Measurements from ENCODE around the gene XRRA1.
A peak's percentile ranks its signal among the peaks of the same experiment; 100 is the strongest.
"Not testable (repeated sequence)": the region's sequence is repeated elsewhere in the genome, so short reads cannot be mapped to it uniquely, and the experiment has no call there.

The XRRA1 gene, protein sequence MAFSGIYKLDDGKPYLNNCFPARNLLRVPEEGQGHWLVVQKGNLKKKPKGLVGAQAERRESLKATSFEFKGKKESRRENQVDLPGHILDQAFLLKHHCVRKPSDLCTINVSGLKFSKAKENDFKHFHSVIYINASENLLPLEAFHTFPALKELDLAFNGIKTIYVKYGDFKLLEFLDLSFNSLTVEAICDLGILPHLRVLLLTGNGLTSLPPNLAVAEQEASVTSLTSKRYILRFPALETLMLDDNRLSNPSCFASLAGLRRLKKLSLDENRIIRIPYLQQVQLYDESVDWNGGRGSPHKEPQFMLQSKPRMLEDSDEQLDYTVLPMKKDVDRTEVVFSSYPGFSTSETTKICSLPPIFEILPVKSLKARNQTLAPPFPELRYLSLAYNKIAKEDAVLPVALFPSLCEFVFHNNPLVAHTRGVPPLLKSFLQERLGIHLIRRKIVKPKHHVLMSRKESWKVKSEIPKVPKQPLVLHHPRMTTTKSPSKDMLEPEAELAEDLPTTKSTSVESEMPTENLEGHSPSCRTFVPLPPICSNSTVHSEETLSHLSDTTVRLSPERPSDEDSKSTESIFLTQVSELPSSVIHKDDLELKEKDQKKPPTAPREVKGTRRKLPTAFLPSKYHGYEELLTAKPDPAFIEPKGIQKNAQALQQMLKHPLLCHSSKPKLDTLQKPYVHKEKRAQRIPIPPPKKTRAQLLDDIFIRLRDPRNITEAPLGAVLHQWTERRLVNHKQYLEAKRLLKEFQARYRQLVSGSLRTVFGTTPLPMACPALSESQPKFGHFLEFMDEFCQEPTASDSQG

DNA sequence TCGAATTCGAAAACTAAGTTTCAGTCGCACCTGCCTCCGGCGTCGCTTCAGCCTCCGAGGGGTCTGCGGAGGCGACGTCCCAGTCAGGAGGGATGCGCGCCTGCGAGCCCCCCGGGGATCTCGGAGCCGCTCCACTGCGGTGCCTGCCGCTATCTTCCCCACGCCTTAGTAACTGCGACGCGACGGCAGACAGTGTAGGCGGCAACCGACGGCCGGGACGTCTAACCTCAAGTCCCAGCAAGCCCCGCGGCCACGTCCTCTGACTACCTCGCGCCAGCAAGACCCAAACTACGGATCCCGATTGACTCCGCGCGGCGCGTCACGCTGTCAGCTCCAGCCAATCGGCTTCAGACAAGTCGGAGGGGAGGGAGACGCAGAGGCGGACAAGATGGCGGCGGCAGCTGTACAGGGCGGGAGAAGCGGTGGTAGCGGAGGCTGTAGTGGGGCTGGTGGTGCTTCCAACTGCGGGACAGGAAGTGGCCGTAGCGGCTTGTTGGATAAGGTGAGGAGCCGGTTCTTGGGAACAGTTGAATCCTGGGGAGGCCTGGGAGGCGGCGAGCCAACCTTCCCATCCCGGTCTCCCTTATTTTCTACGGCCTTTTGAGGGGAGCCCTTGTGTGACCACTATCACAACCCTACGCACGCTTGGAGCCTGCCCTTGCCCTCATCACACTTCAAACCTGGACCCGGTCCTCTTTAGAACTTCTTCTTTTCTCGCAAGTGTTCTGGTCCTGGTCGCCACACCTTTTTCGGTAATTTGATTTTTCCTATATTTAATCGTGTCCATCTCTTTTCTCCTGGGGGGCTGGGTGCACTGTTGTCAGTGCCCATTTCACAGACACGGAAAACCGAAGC is at the start of gene XRRA1, which contains the start of gene SPCS2:
XRRA1 (minus strand) TSS at position 194 of the 855 bp plus-strand sequence. CDS start 8,213 bp downstream, outside the sequence.
SPCS2 (plus strand) TSS at position 369 of the 855 bp plus-strand sequence; CDS start at position 389, 20 bp downstream.
- H3K4me1 Mint-ChIP-seq = peaks cover 39% of the 10 kb centered on the region
- H3K9me3 Mint-ChIP-seq = no peaks in the 10 kb centered on the region
- H3K36me3 Mint-ChIP-seq = peaks cover 30% of the 10 kb centered on the region
- CTCF ChIA-PET = interaction anchor here (1.4 kb wide), 1 partner anchor 20 kb away, joined by 8 read pairs; no protein-coding TSS in a partner anchor
- peak within 1 kb of the TSS; percentile 89 for H3K27ac Mint-ChIP-seq
- DNase-seq = peak; percentile 99
- peak within 1 kb of the TSS; percentile 91 for H3K4me3 Mint-ChIP-seq
- no peaks in the 10 kb centered on the region for H3K27me3 Mint-ChIP-seq

DNA sequence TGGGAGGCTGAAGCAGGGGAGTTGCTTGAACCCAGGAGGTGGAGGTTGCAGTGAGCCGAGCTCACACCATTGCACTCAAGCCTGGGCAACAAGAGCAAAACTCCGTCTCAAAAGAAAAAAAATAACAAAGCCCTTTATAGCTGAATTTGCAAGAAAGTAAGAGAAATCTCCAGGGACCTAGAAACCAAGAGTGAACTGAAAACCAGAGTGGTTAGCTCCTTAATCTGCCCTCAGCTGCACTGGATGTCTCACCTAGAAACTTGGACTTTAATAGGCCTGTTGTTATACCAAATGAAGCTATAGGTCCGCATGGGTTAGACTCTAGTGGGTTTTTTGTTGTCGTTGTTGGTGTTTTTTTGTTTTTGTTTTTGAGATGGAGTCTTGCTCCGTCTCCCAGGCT is 44.0 kb upstream of the XRRA1 start:
- Mint-ChIP-seq H3K27me3 (peaks cover 3% of the 10 kb centered on the region), H3K4me3 (no peak overlapping the region), H3K4me1 (peaks cover 28% of the 10 kb centered on the region), H3K27ac (no peak overlapping the region), H3K36me3 (peaks cover 7% of the 10 kb centered on the region), H3K9me3 (no peaks in the 10 kb centered on the region)
- no peak for DNase-seq
- CTCF ChIA-PET = interaction anchor here (0.9 kb wide), 1 partner anchor 63 kb away, joined by 5 read pairs; no protein-coding TSS in a partner anchor

DNA sequence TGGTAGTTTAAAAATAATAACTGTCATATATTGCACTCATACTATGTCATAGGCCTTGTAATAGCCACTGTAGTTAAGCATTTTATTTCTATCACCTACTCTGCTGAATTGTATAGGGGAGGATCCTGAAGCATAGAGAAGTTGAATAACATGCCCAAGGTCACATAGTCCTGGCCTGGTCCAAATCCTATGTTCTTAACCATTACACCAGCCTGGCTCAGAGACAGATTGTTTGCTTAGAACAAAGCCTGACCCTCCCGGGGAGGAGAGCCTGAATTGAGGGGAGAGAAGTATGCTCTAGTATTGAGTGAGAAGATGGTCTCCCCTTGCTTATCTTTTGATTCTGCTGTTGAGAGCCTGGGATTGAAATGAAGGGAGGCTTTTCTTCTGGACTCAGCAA is 42.0 kb upstream of the XRRA1 start:
- peaks cover 6% of the 10 kb centered on the region for H3K36me3 Mint-ChIP-seq
- peaks cover 3% of the 10 kb centered on the region for H3K27me3 Mint-ChIP-seq
- H3K9me3 Mint-ChIP-seq = no peaks in the 10 kb centered on the region
- no peak overlapping the region for H3K4me3 Mint-ChIP-seq
- DNase-seq = no peak
- peaks cover 28% of the 10 kb centered on the region for H3K4me1 Mint-ChIP-seq
- H3K27ac Mint-ChIP-seq = no peak overlapping the region
- CTCF ChIA-PET = no interaction called here

DNA sequence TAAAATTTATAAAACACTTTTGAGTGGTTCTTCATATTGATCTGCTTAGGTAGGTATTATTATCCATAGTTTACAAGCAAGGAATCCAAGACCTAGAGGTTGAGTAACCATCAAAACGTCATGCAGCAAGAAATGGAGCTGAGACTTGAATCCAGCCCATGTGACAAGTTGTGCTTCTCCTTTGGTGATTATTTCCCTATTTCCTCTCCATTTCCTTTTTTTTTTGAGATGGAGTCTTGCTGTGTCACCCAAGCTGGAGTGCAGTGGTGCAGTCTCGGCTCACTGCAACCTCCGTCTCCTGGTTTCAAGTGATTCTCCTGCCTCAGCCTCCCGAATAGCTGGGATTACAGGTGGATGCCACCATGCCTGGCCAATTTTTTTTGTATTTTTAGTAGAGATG is 41.3 kb upstream of the XRRA1 start:
- H3K9me3 Mint-ChIP-seq, DNase-seq, H3K36me3 Mint-ChIP-seq, H3K27me3 Mint-ChIP-seq, H3K27ac Mint-ChIP-seq: not testable (repeated sequence)
- CTCF ChIA-PET = interaction anchor here (1.7 kb wide), 1 partner anchor 32 kb away, joined by 7 read pairs; no protein-coding TSS in a partner anchor
- peaks cover 28% of the 10 kb centered on the region for H3K4me1 Mint-ChIP-seq
- H3K4me3 Mint-ChIP-seq = peak overlapping the region; percentile 17

DNA sequence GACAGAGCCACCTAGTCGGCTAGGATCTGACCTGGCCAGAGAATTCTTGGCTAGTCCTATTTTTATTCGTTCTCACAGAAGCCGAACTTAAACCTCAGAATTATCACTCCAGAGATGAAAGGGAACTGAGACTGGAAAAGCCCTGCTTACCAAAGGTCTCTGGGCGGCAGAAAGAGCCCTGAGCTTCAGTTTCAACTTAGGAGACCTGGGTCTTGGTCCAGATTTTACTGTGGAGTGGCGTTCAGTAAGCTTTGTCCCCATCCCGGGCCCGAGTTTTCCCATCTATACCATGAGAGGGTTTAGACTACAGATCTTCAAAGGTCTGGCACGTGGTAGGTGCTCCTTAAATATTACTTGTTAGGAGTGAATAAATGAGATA is 40.4 kb upstream of the XRRA1 start:
- Mint-ChIP-seq H3K27ac (peak overlapping the region; percentile 79), H3K36me3 (peaks cover 4% of the 10 kb centered on the region), H3K9me3 (no peaks in the 10 kb centered on the region), H3K27me3 (peaks cover 3% of the 10 kb centered on the region), H3K4me3 (peak overlapping the region; percentile 87), H3K4me1 (peaks cover 28% of the 10 kb centered on the region)
- CTCF ChIA-PET = interaction anchor here (0.7 to 1.7 kb wide), 6 partner anchors 11 to 260 kb away, joined by 3 to 7 read pairs (median 3); no protein-coding TSS in a partner anchor
- peak; percentile 27 for DNase-seq

DNA sequence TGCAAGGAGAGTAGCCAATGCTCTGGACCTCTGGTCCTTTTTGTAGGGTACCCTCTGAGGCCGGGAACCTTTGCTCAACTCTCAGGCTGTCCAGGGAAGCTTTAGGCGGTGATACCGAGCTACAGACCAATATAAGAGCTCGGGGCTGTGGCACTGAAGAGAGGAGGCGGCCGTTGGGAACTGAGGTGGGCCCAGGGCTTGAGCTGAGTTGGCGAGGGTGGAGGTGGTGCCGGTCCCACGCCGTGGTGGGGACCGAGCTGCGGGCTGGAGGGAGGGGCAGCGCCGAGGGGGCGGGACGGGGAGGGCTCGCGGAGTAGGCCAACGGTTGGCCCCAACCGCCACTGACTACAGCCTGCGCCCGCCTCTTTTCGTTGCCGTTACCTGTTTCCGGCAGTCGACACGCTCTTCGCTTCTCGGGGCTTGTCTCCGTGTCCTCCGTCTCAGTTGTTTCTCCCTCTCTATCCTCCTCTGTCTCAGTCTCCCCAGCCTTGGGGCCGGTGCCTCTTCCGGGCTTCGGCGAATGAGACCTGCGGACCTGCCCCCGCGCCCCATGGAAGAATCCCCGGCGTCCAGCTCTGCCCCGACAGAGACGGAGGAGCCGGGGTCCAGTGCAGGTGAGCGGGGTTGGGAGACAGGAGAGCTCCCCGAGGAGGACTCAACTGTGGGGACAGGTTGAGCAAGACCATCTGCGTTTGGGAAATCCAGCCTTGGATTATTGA is 39.8 kb upstream of the XRRA1 start, which contains the start of gene NEU3:
NEU3 (plus strand) TSS at position 393 of the 719 bp plus-strand sequence; CDS start at position 521, 128 bp downstream.
- H3K36me3 Mint-ChIP-seq = peaks cover 4% of the 10 kb centered on the region
- peak; percentile 92 for DNase-seq
- peaks cover 3% of the 10 kb centered on the region for H3K27me3 Mint-ChIP-seq
- peaks cover 28% of the 10 kb centered on the region for H3K4me1 Mint-ChIP-seq
- no peaks in the 10 kb centered on the region for H3K9me3 Mint-ChIP-seq
- CTCF ChIA-PET = interaction anchor here (0.7 to 1.7 kb wide), 6 partner anchors 11 to 260 kb away, joined by 3 to 7 read pairs (median 3); no protein-coding TSS in a partner anchor
- peak within 1 kb of the TSS; percentile 87 for H3K4me3 Mint-ChIP-seq
- H3K27ac Mint-ChIP-seq = peak within 1 kb of the TSS; percentile 79

DNA sequence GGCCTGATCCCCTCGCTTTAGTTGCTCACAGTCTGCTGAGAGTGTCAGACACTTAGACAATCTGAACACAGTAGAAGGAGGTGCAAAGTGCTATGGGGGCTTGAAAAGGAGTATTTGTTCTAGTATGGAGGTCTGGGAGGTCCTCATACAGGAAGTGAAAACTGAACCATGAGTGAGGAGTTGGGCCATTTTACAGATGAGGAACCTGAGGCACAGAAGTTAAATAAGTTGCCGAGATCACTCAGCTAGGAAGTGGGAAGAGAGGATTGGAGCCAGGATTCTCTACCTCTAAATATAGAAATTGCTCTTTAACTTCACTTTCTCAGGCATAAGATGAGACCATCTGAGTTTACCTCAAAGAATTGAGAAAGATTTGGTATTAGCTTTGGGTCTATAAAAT is 35.8 kb upstream of the XRRA1 start:
- DNase-seq = no peak
- H3K27me3 Mint-ChIP-seq = peaks cover 3% of the 10 kb centered on the region
- no peak overlapping the region for H3K27ac Mint-ChIP-seq
- CTCF ChIA-PET = no interaction called here
- peaks cover 8% of the 10 kb centered on the region for H3K4me1 Mint-ChIP-seq
- H3K36me3 Mint-ChIP-seq = peaks cover 12% of the 10 kb centered on the region
- H3K9me3 Mint-ChIP-seq = no peaks in the 10 kb centered on the region
- H3K4me3 Mint-ChIP-seq = no peak overlapping the region

DNA sequence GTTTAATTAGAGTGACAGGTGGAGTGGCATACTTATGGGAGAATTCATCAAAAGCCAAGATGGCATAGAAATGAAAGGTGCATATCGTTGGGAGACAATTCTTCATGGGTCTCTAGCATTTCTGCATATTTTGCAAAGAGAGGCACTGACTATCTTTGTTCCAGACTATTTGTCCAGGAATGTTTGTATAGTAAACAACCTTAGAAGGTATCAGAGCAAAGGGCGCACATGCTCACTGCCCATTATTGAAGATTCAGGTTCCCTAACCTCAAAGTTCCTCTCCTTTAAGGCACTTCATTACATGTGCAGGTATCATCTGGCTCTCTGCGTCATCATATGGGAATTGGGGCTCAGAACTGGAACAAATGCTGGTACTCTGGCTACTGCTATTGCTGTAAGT is 35.2 kb upstream of the XRRA1 start:
- Mint-ChIP-seq H3K4me1 (peaks cover 3% of the 10 kb centered on the region), H3K27ac (no peak overlapping the region), H3K9me3 (no peaks in the 10 kb centered on the region), H3K4me3 (no peak overlapping the region), H3K36me3 (peaks cover 14% of the 10 kb centered on the region), H3K27me3 (peaks cover 3% of the 10 kb centered on the region)
- CTCF ChIA-PET = no interaction called here
- DNase-seq = no peak

DNA sequence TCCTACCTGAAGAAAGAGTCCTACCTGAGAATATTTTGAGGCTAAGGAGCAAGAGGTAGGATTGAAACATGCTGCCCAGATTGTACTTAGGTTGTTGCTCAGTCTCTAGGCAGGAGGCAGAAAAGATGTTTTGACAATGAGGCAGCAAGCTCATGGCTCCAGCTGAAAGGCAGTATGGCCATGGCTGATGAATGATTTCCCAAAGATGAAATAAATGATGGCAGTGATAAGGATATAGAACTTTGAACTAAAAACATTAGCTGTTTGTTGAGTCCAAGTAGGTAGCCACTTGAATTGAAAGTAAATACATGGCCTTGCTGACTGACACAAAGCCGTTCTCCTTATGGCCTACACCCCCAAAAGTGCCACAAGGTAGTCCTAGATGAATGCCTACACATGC is 33.0 kb upstream of the XRRA1 start:
- Mint-ChIP-seq H3K27ac (no peak overlapping the region), H3K36me3 (peaks cover 20% of the 10 kb centered on the region), H3K27me3 (no peaks in the 10 kb centered on the region), H3K9me3 (no peaks in the 10 kb centered on the region), H3K4me3 (no peak overlapping the region), H3K4me1 (no peaks in the 10 kb centered on the region)
- no peak for DNase-seq
- CTCF ChIA-PET = no interaction called here

DNA sequence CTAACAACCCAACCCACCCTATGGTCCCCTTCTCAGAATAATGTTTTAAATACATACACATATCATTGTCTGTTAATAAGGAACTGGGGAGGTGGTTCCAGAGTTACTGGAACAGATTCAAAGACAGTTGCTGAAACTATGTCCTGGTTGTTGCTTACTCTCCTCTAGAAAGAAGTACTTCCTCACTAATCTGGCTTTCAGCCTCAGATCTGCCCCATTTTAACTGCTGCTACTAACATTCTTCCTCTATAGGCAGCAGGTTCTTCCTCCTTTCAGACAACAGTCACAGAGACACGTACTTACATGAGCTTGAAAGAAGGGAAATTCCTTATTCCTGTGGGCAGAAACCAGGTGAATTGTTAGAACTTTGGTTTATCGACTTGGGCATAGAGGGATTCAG is 31.7 kb upstream of the XRRA1 start:
- Mint-ChIP-seq H3K4me3 (no peak overlapping the region), H3K36me3 (peaks cover 27% of the 10 kb centered on the region), H3K9me3 (no peaks in the 10 kb centered on the region), H3K4me1 (no peaks in the 10 kb centered on the region), H3K27ac (no peak overlapping the region), H3K27me3 (no peaks in the 10 kb centered on the region)
- CTCF ChIA-PET = no interaction called here
- DNase-seq = no peak

DNA sequence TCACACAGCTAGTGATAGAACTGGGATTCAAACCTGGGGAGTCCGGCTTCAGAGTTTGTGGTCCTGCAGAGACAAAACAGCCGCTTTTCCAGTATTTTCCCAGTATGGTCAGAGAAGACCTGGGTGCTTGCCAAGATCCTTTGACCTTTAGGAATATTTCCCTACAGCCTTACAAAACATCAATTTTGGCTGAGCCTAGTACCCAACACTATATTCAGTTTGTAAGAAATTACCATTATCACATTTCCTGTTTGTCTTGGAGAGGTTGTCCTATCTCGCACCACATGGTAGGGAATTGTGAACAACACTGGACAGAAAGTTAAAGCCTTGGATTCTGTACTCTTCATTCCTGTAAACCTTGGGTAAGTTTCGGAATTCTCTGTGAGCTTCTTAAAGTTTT is 29.1 kb upstream of the XRRA1 start:
- no peak for DNase-seq
- Mint-ChIP-seq H3K4me1 (no peaks in the 10 kb centered on the region), H3K27ac (no peak overlapping the region), H3K36me3 (peaks cover 49% of the 10 kb centered on the region), H3K27me3 (no peaks in the 10 kb centered on the region), H3K4me3 (no peak overlapping the region), H3K9me3 (no peaks in the 10 kb centered on the region)
- CTCF ChIA-PET = no interaction called here

DNA sequence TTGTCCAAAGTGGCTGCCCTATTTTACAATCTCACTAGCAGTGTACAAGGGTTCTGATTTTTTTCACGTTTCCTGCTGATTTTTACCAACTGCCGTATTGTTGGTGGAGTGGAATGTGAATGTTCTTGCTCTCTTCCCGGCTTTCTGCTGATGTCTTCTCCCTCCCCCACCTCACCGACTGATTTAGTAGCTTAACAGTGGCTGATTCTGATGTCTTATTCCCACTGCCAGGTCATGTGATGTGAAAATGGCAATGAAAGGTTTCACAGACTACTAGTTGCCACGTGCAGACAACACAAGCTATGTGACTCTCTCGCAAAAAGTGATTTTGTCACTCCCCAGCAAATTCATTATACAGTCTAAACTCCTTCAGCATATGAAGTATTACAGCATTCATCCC is 22.5 kb upstream of the XRRA1 start:
- Mint-ChIP-seq H3K36me3 (peaks cover 55% of the 10 kb centered on the region), H3K9me3 (no peaks in the 10 kb centered on the region)
- CTCF ChIA-PET = interaction anchor here (0.9 kb wide), 1 partner anchor 40 kb away, joined by 3 read pairs; no protein-coding TSS in a partner anchor

DNA sequence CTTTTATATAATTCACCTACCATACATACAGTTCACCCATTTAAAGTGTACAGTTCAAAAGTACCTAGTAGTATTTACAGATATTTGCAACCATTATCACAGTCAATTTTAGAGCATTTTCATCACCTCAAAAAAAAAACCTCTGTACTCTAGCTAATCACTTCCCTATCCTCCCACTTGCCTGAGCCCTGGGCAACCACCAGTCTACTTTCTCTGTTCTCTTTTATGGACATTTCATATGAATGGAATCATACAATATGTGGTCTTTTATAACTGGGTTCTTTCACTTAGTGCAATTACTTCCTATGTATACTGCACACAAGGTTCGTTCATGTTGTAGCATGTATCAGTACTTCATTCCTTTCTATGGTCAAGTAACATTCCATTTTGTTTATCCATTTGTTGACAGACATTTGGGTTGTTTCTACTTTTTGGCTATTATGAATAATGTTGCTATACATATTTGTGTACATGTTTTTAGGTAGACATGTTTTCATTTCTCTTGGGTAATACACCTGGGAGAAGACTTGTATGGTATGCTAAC is 22.0 kb upstream of the XRRA1 start:
- DNase-seq = no peak
- H3K36me3 Mint-ChIP-seq = peaks cover 51% of the 10 kb centered on the region
- no peak overlapping the region for H3K4me3 Mint-ChIP-seq
- CTCF ChIA-PET = no interaction called here
- H3K27ac Mint-ChIP-seq = no peak overlapping the region
- no peaks in the 10 kb centered on the region for H3K4me1 Mint-ChIP-seq
- no peaks in the 10 kb centered on the region for H3K27me3 Mint-ChIP-seq
- no peaks in the 10 kb centered on the region for H3K9me3 Mint-ChIP-seq

More for the DNA sequence above, 22.5 kb upstream of the XRRA1 start:
- Mint-ChIP-seq H3K4me3 (no peak overlapping the region), H3K27ac (no peak overlapping the region), H3K27me3 (no peaks in the 10 kb centered on the region), H3K4me1 (no peaks in the 10 kb centered on the region)
- no peak for DNase-seq

All from activated naive CD4-positive, alpha-beta T cell treated with anti-CD3 and anti-CD28 coated beads, Interleukin-2, amount 10 ng/mL, durations not matched to agents 7 days and 5 days (primary cell).